Nephron (organoid): ENCODE results near the gene OGFR.

Experiments
- H3K27ac Mint-ChIP-seq, 3 experiments: 2 replicates each; pipeline ENCODE4 v1.8.0; 2020; ENCODE audit warnings: mixed read lengths in 3 of 3, mild to moderate bottlenecking in 2 of 3, moderate library complexity in 1 of 3
- H3K27me3 Mint-ChIP-seq: 2 replicates; pipeline ENCODE4 v1.8.0; 2021; ENCODE audit warnings: low read depth, mild to moderate bottlenecking, moderate library complexity, mixed read lengths
- H3K36me3 Mint-ChIP-seq: 2 replicates; pipeline ENCODE4 v1.8.0; 2020; ENCODE audit warnings: low read depth, mixed read lengths
- H3K4me1 Mint-ChIP-seq: 2 replicates; pipeline ENCODE4 v1.8.0; 2020; ENCODE audit warnings: mixed read lengths
- H3K4me3 Mint-ChIP-seq, 3 experiments: 2 replicates each; pipeline ENCODE4 v1.8.0; 2020; ENCODE audit warnings: mild to moderate bottlenecking in 3 of 3, mixed read lengths in 3 of 3, moderate library complexity in 2 of 3
- H3K9me3 Mint-ChIP-seq: 2 replicates; pipeline ENCODE4 v1.8.0; 2020; ENCODE audit warnings: mixed read lengths
- CTCF ChIP-seq, 3 experiments: fragments of 200-600 bp; sonication (generic); IDR thresholded peaks; one replicate each; pipeline ENCODE4 v1.5.0; 2021; ENCODE audit warnings: antibody characterized with exemption in 3 of 3; ENCODE audit not compliant: unreplicated experiment in 3 of 3

OGFR gene

GRCh38 chr20:62829231-62830230, 24.9 kb downstream of the OGFR start:
- no peak for TF ChIP-seq CTCF (IDR thresholded peaks at IDR 0.05; ENCODE audit: unreplicated experiment in 3 of 3)
- H3K9me3 Mint-ChIP-seq = no peaks in the 10 kb centered on the region
- no peaks in the 10 kb centered on the region for H3K36me3 Mint-ChIP-seq
- H3K27ac Mint-ChIP-seq = no peak overlapping the region
- H3K27me3 Mint-ChIP-seq = no peaks in the 10 kb centered on the region
- no peak overlapping the region for H3K4me3 Mint-ChIP-seq
- H3K4me1 Mint-ChIP-seq = peaks cover 11% of the 10 kb centered on the region

- no peak for TF ChIP-seq CTCF (IDR thresholded peaks at IDR 0.05; ENCODE audit: unreplicated experiment in 3 of 3)
These were observed 25.6 kb downstream of the OGFR start for GRCh38 chr20:62830251-62830650.

GRCh38 chr20:62830821-62831220, 26.2 kb downstream of the OGFR start:
- TF ChIP-seq CTCF (IDR thresholded peaks at IDR 0.05; ENCODE audit: unreplicated experiment in 3 of 3) = no peak
- H3K4me1 Mint-ChIP-seq = peaks cover 18% of the 10 kb centered on the region
- H3K27ac Mint-ChIP-seq = no peak overlapping the region
- H3K36me3 Mint-ChIP-seq = no peaks in the 10 kb centered on the region
- no peaks in the 10 kb centered on the region for H3K9me3 Mint-ChIP-seq
- no peak overlapping the region for H3K4me3 Mint-ChIP-seq
- H3K27me3 Mint-ChIP-seq = peaks cover 5% of the 10 kb centered on the region

More at GRCh38 chr20:62830251-62830650, 25.6 kb downstream of the OGFR start:
- H3K4me3 Mint-ChIP-seq = no peak overlapping the region
- peaks cover 3% of the 10 kb centered on the region for H3K27me3 Mint-ChIP-seq
- no peaks in the 10 kb centered on the region for H3K9me3 Mint-ChIP-seq
- H3K36me3 Mint-ChIP-seq = no peaks in the 10 kb centered on the region
- peaks cover 13% of the 10 kb centered on the region for H3K4me1 Mint-ChIP-seq
- no peak overlapping the region for H3K27ac Mint-ChIP-seq

- Mint-ChIP-seq H3K9me3 (no peaks in the 10 kb centered on the region), H3K4me1 (peaks cover 18% of the 10 kb centered on the region), H3K4me3 (no peak overlapping the region), H3K27ac (peak overlapping the region in 2 of 3 experiments; percentile 29 to 60), H3K27me3 (peaks cover 5% of the 10 kb centered on the region), H3K36me3 (no peaks in the 10 kb centered on the region)
- TF ChIP-seq CTCF (IDR thresholded peaks at IDR 0.05; ENCODE audit: unreplicated experiment in 3 of 3) = no peak
These were observed 26.7 kb downstream of the OGFR start for GRCh38 chr20:62831361-62831788.

GRCh38 chr20:62831854-62832211, 27.2 kb downstream of the OGFR start:
- peaks cover 5% of the 10 kb centered on the region for H3K27me3 Mint-ChIP-seq
- no peak for TF ChIP-seq CTCF (IDR thresholded peaks at IDR 0.05; ENCODE audit: unreplicated experiment in 3 of 3)
- peak overlapping the region in 2 of 3 experiments; percentile 29 to 60 for H3K27ac Mint-ChIP-seq
- no peaks in the 10 kb centered on the region for H3K36me3 Mint-ChIP-seq
- peaks cover 18% of the 10 kb centered on the region for H3K4me1 Mint-ChIP-seq
- H3K9me3 Mint-ChIP-seq = no peaks in the 10 kb centered on the region
- H3K4me3 Mint-ChIP-seq = no peak overlapping the region
